HEK293T (cell line): Measurements from ENCODE around the gene MEF2D.

Source experiments
- CTCF ChIA-PET: fragments of 350-600 bp; formaldehyde crosslinking; extraction: SDS; loops from one replicate; lab custom pipeline; 2021; ENCODE audit warnings: antibody characterized with exemption, inconsistent platforms; lab: Yijun Ruan, JAX
- POLR2A ChIA-PET: fragments of 350-600 bp; formaldehyde crosslinking; extraction: SDS; loops from one replicate; lab custom pipeline; 2020; ENCODE audit warnings: antibody characterized with exemption, inconsistent platforms; lab: Yijun Ruan, JAX
- DNase-seq: peaks from one replicate; pipeline ENCODE4 v3.0.0; 2012; ENCODE audit warnings: mixed read lengths; ENCODE audit errors: extremely low spot score
- ARNT ChIP-seq: fragments of 450-650 bp; IDR thresholded peaks from 2 replicates; pipeline ENCODE4 v1.6.1; 2017; ENCODE audit warnings: mild to moderate bottlenecking
- BHLHE40 ChIP-seq: fragments of 450-650 bp; IDR thresholded peaks from 2 replicates; pipeline ENCODE4 v1.6.1; 2016; ENCODE audit warnings: mild to moderate bottlenecking, moderate library complexity, borderline replicate concordance
- CTBP1 ChIP-seq: fragments of 450-650 bp; IDR thresholded peaks from 2 replicates; pipeline ENCODE4 v1.6.1; 2016; ENCODE audit warnings: borderline replicate concordance
- ELF4 ChIP-seq: fragments of 450-650 bp; IDR thresholded peaks from 2 replicates; pipeline ENCODE4 v1.6.1; 2017; ENCODE audit warnings: antibody characterized with exemption
- FOXA1 ChIP-seq: fragments of 450-650 bp; IDR thresholded peaks from 2 replicates; pipeline ENCODE4 v1.6.1; 2016; ENCODE audit warnings: mild to moderate bottlenecking
- FOXK2 ChIP-seq: fragments of 450-650 bp; IDR thresholded peaks from 2 replicates; pipeline ENCODE4 v1.6.1; 2016; ENCODE audit warnings: mild to moderate bottlenecking
- FOXM1 ChIP-seq: fragments of 450-650 bp; IDR thresholded peaks from 2 replicates; pipeline ENCODE4 v1.6.1; 2017; ENCODE audit warnings: mild to moderate bottlenecking, borderline replicate concordance
- HDGF ChIP-seq: fragments of 450-650 bp; IDR thresholded peaks from 2 replicates; pipeline ENCODE4 v1.6.1; 2017; ENCODE audit warnings: antibody characterized with exemption, borderline replicate concordance
- L3MBTL2 ChIP-seq: fragments of 450-650 bp; conservative IDR thresholded peaks from 2 replicates; pipeline ENCODE4 v1.6.1; 2016; ENCODE audit warnings: mild to moderate bottlenecking
- LEF1 ChIP-seq: fragments of 450-650 bp; IDR thresholded peaks from 2 replicates; pipeline ENCODE4 v1.6.1; 2017; ENCODE audit warnings: mild to moderate bottlenecking, borderline replicate concordance
- NFRKB ChIP-seq: fragments of 450-650 bp; IDR thresholded peaks from 2 replicates; pipeline ENCODE4 v1.6.1; 2016; ENCODE audit warnings: mild to moderate bottlenecking, moderate library complexity
- SP1 ChIP-seq: fragments of 450-650 bp; IDR thresholded peaks from 2 replicates; pipeline ENCODE4 v1.6.1; 2017
- SUZ12 ChIP-seq: fragments of 450-650 bp; IDR thresholded peaks from 2 replicates; pipeline ENCODE4 v1.6.1; 2016; ENCODE audit warnings: mild to moderate bottlenecking
- TARDBP ChIP-seq: fragments of 450-650 bp; IDR thresholded peaks from 2 replicates; pipeline ENCODE4 v1.6.1; 2016
- ZNF384 ChIP-seq: fragments of 450-650 bp; IDR thresholded peaks from 2 replicates; pipeline ENCODE4 v1.6.1; 2016
- TF ChIP-seq, protein P1 (sequence below): fragments of 450-650 bp; IDR thresholded peaks from 2 replicates; pipeline ENCODE4 v1.6.1; 2016

Gene MEF2D

DNA sequence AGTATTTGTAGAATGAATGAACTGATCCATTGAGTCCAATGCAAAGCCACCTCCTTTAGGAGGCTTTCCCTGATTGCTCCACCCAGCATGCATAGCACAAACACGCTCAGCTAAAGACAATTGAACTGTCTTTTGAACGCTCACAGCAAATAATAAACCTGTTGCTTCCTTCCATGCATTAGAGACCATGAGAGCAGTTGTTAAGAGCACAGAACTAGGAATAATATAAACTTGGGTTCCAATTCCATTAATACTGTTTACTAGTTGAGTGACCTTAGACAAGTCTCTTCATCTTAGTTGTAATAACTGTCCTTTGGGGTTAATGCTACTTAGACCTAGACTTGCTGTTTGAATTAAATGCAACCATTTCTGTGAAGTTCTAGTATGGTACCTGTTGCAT, 5.9 kb upstream of the MEF2D start:
- no peak for DNase-seq
- ChIA-PET POLR2A (no interaction called here), CTCF (interaction anchor here (1.2 to 1.4 kb wide), 2 partner anchors 15 to 18 kb away, joined by 3 to 4 read pairs; no protein-coding TSS in a partner anchor)
- no peak for TF ChIP-seq ARNT
- no peak for TF ChIP-seq FOXA1
- TF ChIP-seq ELF4, result no peak
- no peak for TF ChIP-seq ZNF384
- TF ChIP-seq CTBP1, result no peak
- TF ChIP-seq SP1, result no peak
- no peak for TF ChIP-seq LEF1
- TF ChIP-seq SUZ12, result no peak
- TF ChIP-seq, protein P1, sequence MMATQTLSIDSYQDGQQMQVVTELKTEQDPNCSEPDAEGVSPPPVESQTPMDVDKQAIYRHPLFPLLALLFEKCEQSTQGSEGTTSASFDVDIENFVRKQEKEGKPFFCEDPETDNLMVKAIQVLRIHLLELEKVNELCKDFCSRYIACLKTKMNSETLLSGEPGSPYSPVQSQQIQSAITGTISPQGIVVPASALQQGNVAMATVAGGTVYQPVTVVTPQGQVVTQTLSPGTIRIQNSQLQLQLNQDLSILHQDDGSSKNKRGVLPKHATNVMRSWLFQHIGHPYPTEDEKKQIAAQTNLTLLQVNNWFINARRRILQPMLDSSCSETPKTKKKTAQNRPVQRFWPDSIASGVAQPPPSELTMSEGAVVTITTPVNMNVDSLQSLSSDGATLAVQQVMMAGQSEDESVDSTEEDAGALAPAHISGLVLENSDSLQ, result no peak
- no peak for TF ChIP-seq FOXK2
- no peak for TF ChIP-seq BHLHE40
- no peak for TF ChIP-seq NFRKB
- no peak for TF ChIP-seq FOXM1

GRCh38 chr1:156505679-156506298, 5.2 kb upstream of the MEF2D start:
- ChIA-PET POLR2A (interaction anchor here (1.0 to 6.1 kb wide), 3 partner anchors 15 to 48 kb away, joined by 4 to 64 read pairs (median 9); no protein-coding TSS in a partner anchor), CTCF (interaction anchor here (1.4 kb wide), 1 partner anchor 17 kb away, joined by 4 read pairs; no protein-coding TSS in a partner anchor)
- TF ChIP-seq FOXM1, result no peak
- no peak for TF ChIP-seq HDGF
- no peak for TF ChIP-seq FOXK2
- no peak for TF ChIP-seq BHLHE40
- TF ChIP-seq L3MBTL2, result no peak
- TF ChIP-seq NFRKB, result no peak
- TF ChIP-seq, protein P1, result no peak
- TF ChIP-seq SUZ12, result no peak
- no peak for TF ChIP-seq LEF1
- TF ChIP-seq SP1, result no peak
- no peak for TF ChIP-seq TARDBP
- TF ChIP-seq ELF4, result no peak
- TF ChIP-seq ARNT, result no peak
- no peak for TF ChIP-seq FOXA1
- TF ChIP-seq ZNF384, result no peak
- no peak for TF ChIP-seq CTBP1
- no peak for DNase-seq

- ChIA-PET CTCF (interaction anchor here (1.3 to 1.4 kb wide), 2 partner anchors 98 to 119 kb away, joined by 3 to 4 read pairs; no protein-coding TSS in a partner anchor), POLR2A (interaction anchor here (0.9 to 6.1 kb wide), 8 partner anchors 9 to 86 kb away, joined by 3 to 64 read pairs (median 4); partner anchors contain the start of gene NAXE)
- TF ChIP-seq ZNF384 (no peak), L3MBTL2 (peak; percentile 100), FOXM1 (peak; percentile 94), CTBP1 (peak; percentile 67)
- TF ChIP-seq, protein P1, result peak; percentile 56; the same call in 1 of the 2 replicates
- DNase-seq, result peak; percentile 96
Measured at GRCh38 chr1:156504821-156505678, 4.5 kb upstream of the MEF2D start.

DNA sequence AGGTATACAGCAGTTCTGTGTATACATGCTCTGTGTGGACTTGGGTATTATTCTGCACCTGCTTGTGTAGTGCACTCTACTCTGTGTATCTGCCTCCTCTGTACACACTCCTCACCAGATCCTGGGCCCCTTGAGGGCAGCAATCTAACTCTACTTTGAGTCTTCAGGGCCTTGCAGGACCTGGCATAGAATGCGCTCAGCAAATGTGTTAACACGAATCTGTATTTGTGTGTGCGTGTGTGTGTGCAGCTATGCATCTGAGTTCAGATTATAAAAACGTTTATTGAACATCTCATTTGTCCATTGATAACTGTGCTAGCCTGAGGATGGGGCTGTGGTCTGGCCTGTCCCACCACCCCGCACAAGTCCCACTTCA, 3.9 kb upstream of the MEF2D start:
- no peak for DNase-seq
- ChIA-PET CTCF (interaction anchor here (1.3 to 1.4 kb wide), 2 partner anchors 98 to 120 kb away, joined by 3 to 4 read pairs; no protein-coding TSS in a partner anchor), POLR2A (interaction anchor here (0.9 to 6.1 kb wide), 7 partner anchors 9 to 87 kb away, joined by 3 to 64 read pairs (median 4); partner anchors contain the start of gene NAXE)
- TF ChIP-seq ZNF384 (no peak), BHLHE40 (no peak), FOXK2 (no peak), CTBP1 (no peak), SP1 (no peak), ELF4 (no peak), SUZ12 (no peak), HDGF (no peak), ARNT (no peak), LEF1 (no peak), NFRKB (no peak), FOXM1 (no peak), L3MBTL2 (no peak), FOXA1 (no peak), TARDBP (no peak)
- TF ChIP-seq, protein P1, result no peak
